ENCODE measurements around the gene RASAL2. TPM values are rescaled to one million over a fixed set of nuclear protein-coding genes. Genes with fewer than 3 reads are reported as not detected.

Gene RASAL2
- total and polyA plus RNA-seq, 2 of the 4 experiments (the other 2 are of a cell fraction): 13.1 to 20.6 TPM

DNA sequence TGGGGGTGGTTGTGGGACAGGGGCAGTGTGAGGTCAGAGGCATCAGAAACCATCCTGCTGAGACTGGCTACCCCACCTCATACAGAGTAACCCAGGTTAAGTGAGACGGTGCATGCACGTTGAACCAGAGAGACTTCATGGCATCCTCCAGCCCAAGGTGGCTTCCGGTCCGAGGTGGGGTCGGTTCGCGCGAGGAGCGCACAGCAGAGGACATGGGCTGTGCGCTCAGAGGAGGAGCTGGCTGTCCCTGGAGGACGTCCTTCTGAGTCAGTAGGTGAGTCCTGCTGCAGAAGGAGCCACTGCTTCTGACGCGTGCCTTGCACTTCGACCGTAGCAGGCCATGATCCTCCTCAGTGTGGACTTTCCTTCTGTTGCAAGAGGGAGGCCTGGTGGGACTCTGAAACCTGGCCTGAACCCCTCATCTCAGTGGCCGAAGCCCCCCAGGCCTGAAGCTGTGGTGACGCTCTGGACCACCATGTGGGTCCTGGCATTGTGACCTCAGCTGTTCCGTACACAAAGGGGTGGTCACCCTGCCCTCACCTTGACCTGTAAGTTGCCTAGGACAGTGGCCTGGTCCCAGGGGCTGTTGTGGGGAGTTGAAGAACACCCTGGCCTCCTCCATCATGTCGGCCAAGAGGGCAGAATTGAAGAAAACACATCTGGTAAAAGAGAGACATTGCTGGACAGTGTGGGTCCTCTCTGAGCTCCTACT, 418.8 kb downstream of the RASAL2 start, which contains the start of gene TEX35:
Gene TEX35 (plus strand): TSS at position 544 of the 712 bp plus-strand sequence. CDS start 80 bp downstream, at position 624.
- TF ChIP-seq, protein P1, sequence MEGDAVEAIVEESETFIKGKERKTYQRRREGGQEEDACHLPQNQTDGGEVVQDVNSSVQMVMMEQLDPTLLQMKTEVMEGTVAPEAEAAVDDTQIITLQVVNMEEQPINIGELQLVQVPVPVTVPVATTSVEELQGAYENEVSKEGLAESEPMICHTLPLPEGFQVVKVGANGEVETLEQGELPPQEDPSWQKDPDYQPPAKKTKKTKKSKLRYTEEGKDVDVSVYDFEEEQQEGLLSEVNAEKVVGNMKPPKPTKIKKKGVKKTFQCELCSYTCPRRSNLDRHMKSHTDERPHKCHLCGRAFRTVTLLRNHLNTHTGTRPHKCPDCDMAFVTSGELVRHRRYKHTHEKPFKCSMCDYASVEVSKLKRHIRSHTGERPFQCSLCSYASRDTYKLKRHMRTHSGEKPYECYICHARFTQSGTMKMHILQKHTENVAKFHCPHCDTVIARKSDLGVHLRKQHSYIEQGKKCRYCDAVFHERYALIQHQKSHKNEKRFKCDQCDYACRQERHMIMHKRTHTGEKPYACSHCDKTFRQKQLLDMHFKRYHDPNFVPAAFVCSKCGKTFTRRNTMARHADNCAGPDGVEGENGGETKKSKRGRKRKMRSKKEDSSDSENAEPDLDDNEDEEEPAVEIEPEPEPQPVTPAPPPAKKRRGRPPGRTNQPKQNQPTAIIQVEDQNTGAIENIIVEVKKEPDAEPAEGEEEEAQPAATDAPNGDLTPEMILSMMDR (conservative IDR thresholded peaks at IDR 0.05; ENCODE audit: low read depth, low read length): no peak
- TF ChIP-seq RFX5 (IDR thresholded peaks at IDR 0.05; ENCODE audit: low read depth, low read length): no peak
- no peak for TF ChIP-seq CHD1 (IDR thresholded peaks at IDR 0.05; ENCODE audit: low read depth, low read length)
- TF ChIP-seq, protein P2, sequence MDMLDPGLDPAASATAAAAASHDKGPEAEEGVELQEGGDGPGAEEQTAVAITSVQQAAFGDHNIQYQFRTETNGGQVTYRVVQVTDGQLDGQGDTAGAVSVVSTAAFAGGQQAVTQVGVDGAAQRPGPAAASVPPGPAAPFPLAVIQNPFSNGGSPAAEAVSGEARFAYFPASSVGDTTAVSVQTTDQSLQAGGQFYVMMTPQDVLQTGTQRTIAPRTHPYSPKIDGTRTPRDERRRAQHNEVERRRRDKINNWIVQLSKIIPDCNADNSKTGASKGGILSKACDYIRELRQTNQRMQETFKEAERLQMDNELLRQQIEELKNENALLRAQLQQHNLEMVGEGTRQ (IDR thresholded peaks at IDR 0.05; ENCODE audit: low read depth, low read length): no peak
- no peak for TF ChIP-seq CEBPB (IDR thresholded peaks at IDR 0.05; ENCODE audit: low read depth, low read length)
- TF ChIP-seq RAD21 (IDR thresholded peaks at IDR 0.05; ENCODE audit: low read length): no peak
- no peak for TF ChIP-seq MAFK (IDR thresholded peaks at IDR 0.05; ENCODE audit: low read depth, low read length)
- TF ChIP-seq, protein P3, sequence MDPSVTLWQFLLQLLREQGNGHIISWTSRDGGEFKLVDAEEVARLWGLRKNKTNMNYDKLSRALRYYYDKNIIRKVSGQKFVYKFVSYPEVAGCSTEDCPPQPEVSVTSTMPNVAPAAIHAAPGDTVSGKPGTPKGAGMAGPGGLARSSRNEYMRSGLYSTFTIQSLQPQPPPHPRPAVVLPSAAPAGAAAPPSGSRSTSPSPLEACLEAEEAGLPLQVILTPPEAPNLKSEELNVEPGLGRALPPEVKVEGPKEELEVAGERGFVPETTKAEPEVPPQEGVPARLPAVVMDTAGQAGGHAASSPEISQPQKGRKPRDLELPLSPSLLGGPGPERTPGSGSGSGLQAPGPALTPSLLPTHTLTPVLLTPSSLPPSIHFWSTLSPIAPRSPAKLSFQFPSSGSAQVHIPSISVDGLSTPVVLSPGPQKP (IDR thresholded peaks at IDR 0.05; ENCODE audit: borderline replicate concordance, low read depth, low read length): no peak
- TF ChIP-seq FOS (IDR thresholded peaks at IDR 0.05; ENCODE audit: low read depth, low read length): no peak
- TF ChIP-seq MAZ (IDR thresholded peaks at IDR 0.05; ENCODE audit: borderline replicate concordance, low read depth, low read length): no peak
- TF ChIP-seq POLR2A (IDR thresholded peaks at IDR 0.05; ENCODE audit: low read depth, low read length): no peak
- no peak for TF ChIP-seq MXI1 (IDR thresholded peaks at IDR 0.05; ENCODE audit: borderline replicate concordance, low read depth, low read length)
- TF ChIP-seq RCOR1 (IDR thresholded peaks at IDR 0.05; ENCODE audit: insufficient replicate concordance, low read length): no peak
- no peak for TF ChIP-seq NFE2L2 (IDR thresholded peaks at IDR 0.05; ENCODE audit: low read depth, low read length)
- Histone ChIP-seq H3K18ac (ENCODE audit: low read depth, low read length) (no peak within 1 kb of the TSS), H3K23ac (ENCODE audit: low read depth, low read length) (no peak within 1 kb of the TSS), H3K36me3 (ENCODE audit: control insufficient read depth, insufficient read depth, low read length) (no peaks in the 10 kb centered on the region), H2AK5ac (ENCODE audit: low read depth, low read length) (no peak within 1 kb of the TSS), H3K14ac (replicated peaks; ENCODE audit: low read depth, low read length) (no peak within 1 kb of the TSS), H3K27me3 (ENCODE audit: control insufficient read depth, insufficient read depth, low read length) (peaks cover 3% of the 10 kb centered on the region), H3K4me1 (ENCODE audit: control insufficient read depth, insufficient read depth, low read length) (no peaks in the 10 kb centered on the region; the same call in 1 of the 2 replicates), H2AFZ (replicated peaks; ENCODE audit: low read length, poor library complexity) (peak within 1 kb of the TSS; percentile 67), H2BK120ac (ENCODE audit: low read depth, low read length) (no peak within 1 kb of the TSS), H3K27ac (ENCODE audit: insufficient read depth, low read length) (no peak within 1 kb of the TSS), H3K56ac (ENCODE audit: extremely low read depth, insufficient read depth, low read length) (no peak within 1 kb of the TSS; the same call in 1 of the 2 replicates), H4K5ac (ENCODE audit: low read depth, low read length) (no peak within 1 kb of the TSS), H3K79me1 (ENCODE audit: low read depth in 1 of 2, low read length in 2 of 2) (no peaks in the 10 kb centered on the region), H4K8ac (ENCODE audit: low read depth in 2 of 2, low read length in 2 of 2) (0 out of 4 replicates have a peak within 1 kb of the TSS, but pooled peaks of 1 of the 2 experiments have one; percentile 19), H3K9ac (ENCODE audit: low read depth, low read length) (no peak within 1 kb of the TSS), H3K4ac (ENCODE audit: low read depth, low read length) (no peak within 1 kb of the TSS), H3K9me1 (ENCODE audit: insufficient read depth, low read length) (no peaks in the 10 kb centered on the region; the same call in 1 of the 2 replicates), H3K4me3 (ENCODE audit: insufficient read depth, low read depth, low read length) (no peak within 1 kb of the TSS), H4K20me1 (ENCODE audit: insufficient read depth, low read length) (no peaks in the 10 kb centered on the region), H3K4me2 (ENCODE audit: low read depth, low read length) (no peak within 1 kb of the TSS), H2BK15ac (ENCODE audit: low read depth, low read length) (no peak within 1 kb of the TSS; the same call in 2 of the 3 replicates), H4K91ac (ENCODE audit: insufficient read depth, low read depth, low read length) (no peak within 1 kb of the TSS), H3K9me3 (ENCODE audit: control insufficient read depth, insufficient read depth, low read length) (no peaks in the 10 kb centered on the region), H2BK5ac (ENCODE audit: low read depth, low read length, poor library complexity, severe bottlenecking) (no peak within 1 kb of the TSS), H2AK9ac (replicated peaks; ENCODE audit: low read depth, low read length, poor library complexity) (peak within 1 kb of the TSS; percentile 34), H2BK20ac (ENCODE audit: low read depth, low read length) (no peak within 1 kb of the TSS; the same call in 1 of the 2 replicates)
- BruUV-seq (replicated peaks): no TSS peak
- DNase-seq (no peak), ATAC-seq (ENCODE audit: low read depth) (no peak)
- CTCF ChIA-PET: interaction anchor here (1.0 kb wide), 1 partner anchor 12 kb away, joined by 4 read pairs; no protein-coding TSS in a partner anchor
- dilution Hi-C loops (cut with HindIII; ENCODE audit: low sequenced_read_pairs, unreplicated experiment): no loop called here
- in situ Hi-C loops (cut with MboI; ENCODE audit: low sequenced_read_pairs): no loop called here
- WGBS, 2 experiments (ENCODE audit: extremely low coverage in 2 of 2, insufficient read length in 1 of 2): 94% methylated on average over 13 of the region's 19 CpGs; no CpG with 5 or more reads in 1 of the 2 experiments
- intact Hi-C loops (cut with micrococcal nuclease): no loop called here
- POLR2A ChIA-PET (ENCODE audit: unreplicated experiment): no interaction called here
